NB4 (cell line): ENCODE results near the gene ZNF500.

ENCODE experiments used
- DNase-seq: peaks from one replicate; pipeline ENCODE4 v3.0.0; 2010; ENCODE audit warnings: low read depth
- H3K4me3 ChIP-seq: one replicate; pipeline ENCODE4 v1.5.1; 2011; ENCODE audit warnings: mild to moderate bottlenecking, low read depth, low read length, moderate library complexity
- MYC ChIP-seq: IDR thresholded peaks from 2 replicates; pipeline ENCODE4 v1.6.1; 2011; ENCODE audit warnings: low read depth, low read length
- POLR2A ChIP-seq: IDR thresholded peaks from 2 replicates; pipeline ENCODE4 v1.6.1; 2011; ENCODE audit warnings: mild to moderate bottlenecking; ENCODE audit not compliant: insufficient read length; ENCODE audit errors: extremely low read depth
- TF ChIP-seq, protein P1 (sequence below): IDR thresholded peaks from 2 replicates; pipeline ENCODE4 v1.6.1; 2011; ENCODE audit warnings: low read depth, low read length
- TF ChIP-seq, protein P2 (sequence below): IDR thresholded peaks from one replicate; pipeline ENCODE4 v1.5.1; 2012; ENCODE audit warnings: low read depth, low read length

The ZNF500 gene

DNA sequence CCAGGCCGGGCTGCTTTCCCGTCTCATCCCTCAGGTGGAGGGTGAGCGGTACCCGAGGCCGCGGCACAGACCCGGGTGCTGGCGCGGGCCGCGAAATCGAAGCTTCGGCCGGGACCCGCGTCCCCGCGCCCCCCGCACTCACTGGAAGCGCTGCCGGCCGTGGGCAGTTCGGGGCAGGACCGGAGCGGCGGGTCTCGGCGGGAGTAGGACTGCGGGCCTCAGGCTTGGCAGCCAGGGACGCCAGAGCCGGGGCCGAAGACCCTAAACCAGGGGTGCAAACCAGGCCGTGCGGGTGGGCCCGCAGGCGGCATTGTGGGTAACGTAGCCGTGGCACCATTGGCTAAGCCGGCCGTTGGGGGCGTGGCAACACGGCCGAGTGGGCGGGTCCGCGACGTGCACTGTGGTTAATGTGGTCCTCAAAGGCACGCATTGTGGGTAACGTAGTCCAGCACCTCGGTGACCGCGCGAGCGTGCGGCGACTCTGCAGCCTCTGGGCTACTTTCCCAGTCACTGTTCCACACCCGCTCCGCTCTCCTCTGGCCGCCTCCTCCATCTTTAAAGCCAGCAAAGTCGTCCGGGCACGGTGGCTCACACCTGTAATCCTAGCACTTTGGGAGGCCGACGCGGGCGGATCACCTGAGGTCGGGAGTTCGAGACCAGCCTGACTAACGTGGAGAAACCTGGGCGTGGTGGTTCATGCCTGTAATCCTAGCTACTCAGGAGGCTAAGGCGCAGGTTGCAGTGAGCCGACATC is at the start of gene ZNF500:
ZNF500 (minus strand) TSS at position 288 of the 754 bp plus-strand sequence. CDS start 1,184 bp downstream, outside the sequence.
- peak within 1 kb of the TSS; percentile 93 for H3K4me3 ChIP-seq

DNA sequence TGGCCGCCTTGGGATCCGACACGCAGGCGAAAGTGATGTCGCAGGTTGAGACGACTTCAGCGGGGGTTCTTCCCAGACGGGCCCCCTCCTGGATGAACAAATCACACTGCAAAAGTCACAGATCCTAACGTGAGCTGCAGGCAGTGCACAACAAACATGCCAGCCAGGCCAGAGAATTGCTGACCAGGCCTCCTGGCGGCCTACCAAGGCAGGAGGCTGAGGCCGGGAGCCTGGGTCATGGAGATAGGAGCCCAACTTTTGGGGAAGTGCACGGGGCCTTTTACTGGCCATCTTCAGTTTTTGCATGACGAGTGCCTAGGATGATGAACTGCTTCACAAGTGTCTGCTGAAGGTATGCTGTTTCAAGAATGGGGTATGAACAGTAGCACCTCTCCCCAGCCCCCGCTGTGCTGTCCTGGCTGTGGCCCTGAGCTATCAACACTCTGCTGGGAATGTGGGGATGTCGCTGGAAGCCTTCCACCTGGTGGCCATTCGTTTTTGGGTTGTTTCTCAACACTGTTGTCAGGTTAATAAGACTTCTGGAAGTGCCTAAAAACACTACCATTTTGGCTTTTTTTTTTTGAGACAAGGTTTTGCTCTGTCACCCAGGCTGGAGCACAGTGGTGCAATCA is 47.7 kb upstream of the ZNF500 start:
- no peak overlapping the region for H3K4me3 ChIP-seq
- no peak for DNase-seq
- TF ChIP-seq, protein P1, sequence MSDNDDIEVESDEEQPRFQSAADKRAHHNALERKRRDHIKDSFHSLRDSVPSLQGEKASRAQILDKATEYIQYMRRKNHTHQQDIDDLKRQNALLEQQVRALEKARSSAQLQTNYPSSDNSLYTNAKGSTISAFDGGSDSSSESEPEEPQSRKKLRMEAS: no peak
- TF ChIP-seq, protein P2, sequence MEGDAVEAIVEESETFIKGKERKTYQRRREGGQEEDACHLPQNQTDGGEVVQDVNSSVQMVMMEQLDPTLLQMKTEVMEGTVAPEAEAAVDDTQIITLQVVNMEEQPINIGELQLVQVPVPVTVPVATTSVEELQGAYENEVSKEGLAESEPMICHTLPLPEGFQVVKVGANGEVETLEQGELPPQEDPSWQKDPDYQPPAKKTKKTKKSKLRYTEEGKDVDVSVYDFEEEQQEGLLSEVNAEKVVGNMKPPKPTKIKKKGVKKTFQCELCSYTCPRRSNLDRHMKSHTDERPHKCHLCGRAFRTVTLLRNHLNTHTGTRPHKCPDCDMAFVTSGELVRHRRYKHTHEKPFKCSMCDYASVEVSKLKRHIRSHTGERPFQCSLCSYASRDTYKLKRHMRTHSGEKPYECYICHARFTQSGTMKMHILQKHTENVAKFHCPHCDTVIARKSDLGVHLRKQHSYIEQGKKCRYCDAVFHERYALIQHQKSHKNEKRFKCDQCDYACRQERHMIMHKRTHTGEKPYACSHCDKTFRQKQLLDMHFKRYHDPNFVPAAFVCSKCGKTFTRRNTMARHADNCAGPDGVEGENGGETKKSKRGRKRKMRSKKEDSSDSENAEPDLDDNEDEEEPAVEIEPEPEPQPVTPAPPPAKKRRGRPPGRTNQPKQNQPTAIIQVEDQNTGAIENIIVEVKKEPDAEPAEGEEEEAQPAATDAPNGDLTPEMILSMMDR: peak; percentile 0
- TF ChIP-seq POLR2A: no peak

More for the DNA sequence above, at the start of gene ZNF500:
- TF ChIP-seq POLR2A (peak; percentile 58), MYC (peak; percentile 84)
- TF ChIP-seq, protein P1: peak; percentile 76; the same call in 1 of the 2 replicates
- TF ChIP-seq, protein P2: no peak
- peak; percentile 96 for DNase-seq

DNA sequence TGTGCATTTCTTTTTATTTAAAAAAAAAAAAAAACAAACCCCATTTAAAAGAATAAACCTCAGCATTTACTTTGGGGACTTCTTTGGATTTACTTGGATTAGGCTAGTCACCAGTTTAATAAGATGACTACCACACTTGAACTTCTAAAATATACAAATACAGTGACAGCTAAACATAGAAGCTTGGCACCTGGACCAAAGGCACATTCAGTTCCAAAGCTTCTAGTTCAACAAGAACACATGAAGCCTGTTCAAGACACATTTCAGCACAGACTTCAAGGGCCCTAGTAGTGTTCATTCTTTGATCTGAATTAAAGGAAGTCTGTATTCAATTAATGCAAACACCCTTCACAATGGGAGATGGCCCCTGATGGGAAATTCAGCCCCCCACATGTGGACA is 47.1 kb upstream of the ZNF500 start:
- TF ChIP-seq, protein P1: no peak
- TF ChIP-seq MYC (no peak), POLR2A (no peak)
- TF ChIP-seq, protein P2: no peak
- DNase-seq: no peak
- no peak overlapping the region for H3K4me3 ChIP-seq

DNA sequence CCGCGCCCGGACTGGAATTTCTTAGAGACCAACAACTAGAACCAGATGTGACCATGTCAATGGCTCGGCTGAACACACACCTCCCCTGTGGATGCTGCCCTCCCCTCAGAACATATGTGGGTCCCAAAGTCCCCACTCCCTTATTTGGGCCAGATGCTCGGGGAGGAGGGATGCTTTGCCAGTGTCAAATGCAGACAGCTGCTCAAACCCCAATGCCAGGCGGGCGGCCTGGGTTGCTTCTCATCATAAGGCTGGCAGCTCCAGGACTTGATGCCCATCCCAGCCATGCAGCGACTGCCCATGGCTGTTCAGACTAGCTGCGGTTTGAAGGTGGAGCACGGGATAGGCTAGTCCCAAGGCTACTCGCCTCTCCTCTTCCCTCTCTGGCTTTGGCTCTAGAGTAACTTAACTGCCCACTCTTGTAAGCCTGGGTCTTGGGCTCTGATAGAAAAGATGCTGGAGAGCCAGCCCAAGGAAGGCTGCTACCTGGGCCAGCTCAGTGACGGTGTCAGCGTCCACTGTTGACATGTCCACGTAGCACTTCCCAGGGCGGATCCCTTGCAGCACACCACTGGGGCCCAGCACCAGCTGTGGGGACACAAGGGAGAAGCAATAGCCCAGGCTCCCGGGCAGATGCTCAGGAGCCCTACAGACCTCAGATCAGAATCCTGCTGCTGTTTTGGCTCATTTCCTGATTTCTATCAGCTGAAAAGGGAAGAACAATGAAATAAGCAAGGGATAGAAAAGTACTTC is 46.5 kb upstream of the ZNF500 start:
- no peak overlapping the region for H3K4me3 ChIP-seq
- TF ChIP-seq, protein P2: no peak
- TF ChIP-seq, protein P1: no peak
- TF ChIP-seq POLR2A (no peak), MYC (no peak)
- no peak for DNase-seq

DNA sequence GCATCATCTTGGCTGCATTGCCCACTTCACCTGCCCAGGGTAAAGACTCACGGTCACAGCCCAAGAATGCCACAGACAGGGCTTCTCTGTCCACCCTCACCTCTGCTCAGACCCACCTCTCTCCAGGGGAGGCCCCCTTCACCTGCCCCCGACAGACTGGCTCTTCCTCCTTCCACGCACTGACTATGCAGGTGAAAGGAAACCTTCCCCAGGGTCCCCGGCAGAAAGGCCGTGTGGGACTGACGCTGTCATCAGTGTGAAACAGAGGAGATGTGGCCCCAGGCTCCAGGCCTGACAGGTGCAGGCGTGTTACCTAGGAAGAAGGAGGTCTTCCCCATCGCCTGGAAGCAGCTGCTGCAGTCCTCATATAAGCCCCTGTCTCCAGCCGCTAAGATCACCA is 44.8 kb upstream of the ZNF500 start:
- H3K4me3 ChIP-seq: no peak overlapping the region
- TF ChIP-seq MYC: no peak
- TF ChIP-seq POLR2A: no peak
- TF ChIP-seq, protein P2: no peak
- TF ChIP-seq, protein P1: no peak
- no peak for DNase-seq
